ENCODE data around the gene VPS45. TPM values are rescaled to one million over a fixed set of nuclear protein-coding genes. Genes with fewer than 3 reads are reported as not detected.
"Not testable (repeated sequence)": the region's sequence is repeated elsewhere in the genome, so short reads cannot be mapped to it uniquely, and the experiment has no call there.

The VPS45 gene
- polyA plus RNA-seq: 10 to 100 TPM; 30.5 to 39.9 (median 35.1) TPM

GRCh38 chr1:150067184-150068108 lies at the start of gene VPS45:
Gene VPS45 (plus strand): TSS chr1:150067776. CDS start chr1:150067858, 82 bp downstream.
- peak within 1 kb of the TSS; percentile 90 to 98 (median 96) for H3K4me3 Mint-ChIP-seq
- peak within 1 kb of the TSS; percentile 90 to 93 (median 92) for H3K27ac Mint-ChIP-seq
- H3K27me3 Mint-ChIP-seq (ENCODE audit: low read depth in 3 of 3): peaks cover 0 to 2% (median 2%) of the 10 kb centered on the region in 3 donors
- H3K9me3 Mint-ChIP-seq: no peaks in the 10 kb centered on the region
- peaks cover 0 to 8% (median 0%) of the 10 kb centered on the region in 3 donors for H3K36me3 Mint-ChIP-seq
- peaks cover 34 to 39% of the 10 kb centered on the region in 2 donors for H3K4me1 Mint-ChIP-seq
- DNase-seq: peak; percentile 74 to 81 (median 79)

GRCh38 chr1:150018165-150018564 lies 49.4 kb upstream of the VPS45 start:
- H3K4me3 Mint-ChIP-seq: no peak overlapping the region
- no peaks in the 10 kb centered on the region for H3K9me3 Mint-ChIP-seq
- H3K4me1 Mint-ChIP-seq: no peaks in the 10 kb centered on the region
- peaks cover 0 to 5% (median 1%) of the 10 kb centered on the region in 3 donors for H3K27me3 Mint-ChIP-seq (ENCODE audit: low read depth in 3 of 3)
- H3K27ac Mint-ChIP-seq: no peak overlapping the region
- DNase-seq: no peak
- no peaks in the 10 kb centered on the region for H3K36me3 Mint-ChIP-seq

GRCh38 chr1:150020711-150021110 lies 46.9 kb upstream of the VPS45 start:
- Mint-ChIP-seq H3K36me3 (no peaks in the 10 kb centered on the region), H3K4me1 (no peaks in the 10 kb centered on the region), H3K27me3 (ENCODE audit: low read depth in 3 of 3) (peaks cover 0 to 3% (median 1%) of the 10 kb centered on the region in 3 donors), H3K27ac (no peak overlapping the region), H3K4me3 (no peak overlapping the region), H3K9me3 (no peaks in the 10 kb centered on the region)
- no peak for DNase-seq

GRCh38 chr1:150021191-150021694 lies 46.3 kb upstream of the VPS45 start:
- no peak overlapping the region for H3K27ac Mint-ChIP-seq
- H3K27me3 Mint-ChIP-seq (ENCODE audit: low read depth in 3 of 3): peaks cover 0 to 2% (median 1%) of the 10 kb centered on the region in 3 donors
- no peaks in the 10 kb centered on the region for H3K4me1 Mint-ChIP-seq
- H3K9me3 Mint-ChIP-seq: no peaks in the 10 kb centered on the region
- no peak for DNase-seq
- H3K4me3 Mint-ChIP-seq: no peak overlapping the region
- H3K36me3 Mint-ChIP-seq: no peaks in the 10 kb centered on the region

- Mint-ChIP-seq H3K27ac (no peak overlapping the region), H3K9me3 (no peaks in the 10 kb centered on the region), H3K4me1 (no peaks in the 10 kb centered on the region), H3K36me3 (no peaks in the 10 kb centered on the region), H3K4me3 (no peak overlapping the region), H3K27me3 (ENCODE audit: low read depth in 3 of 3) (peaks cover 1 to 2% (median 2%) of the 10 kb centered on the region in 3 donors)
- DNase-seq: no peak
Measured at GRCh38 chr1:150022357-150022756, 45.2 kb upstream of the VPS45 start.

- no peak overlapping the region for H3K27ac Mint-ChIP-seq
- no peak overlapping the region for H3K4me3 Mint-ChIP-seq
- no peaks in the 10 kb centered on the region for H3K36me3 Mint-ChIP-seq
- H3K9me3 Mint-ChIP-seq: no peaks in the 10 kb centered on the region
- DNase-seq: no peak
- peaks cover 1 to 2% (median 2%) of the 10 kb centered on the region in 3 donors for H3K27me3 Mint-ChIP-seq (ENCODE audit: low read depth in 3 of 3)
- no peaks in the 10 kb centered on the region for H3K4me1 Mint-ChIP-seq
Measured at GRCh38 chr1:150024156-150024555, 43.4 kb upstream of the VPS45 start.

- H3K36me3 Mint-ChIP-seq: peaks cover 0 to 7% (median 0%) of the 10 kb centered on the region in 3 donors
- no peaks in the 10 kb centered on the region for H3K4me1 Mint-ChIP-seq
- no peak for DNase-seq
- no peak overlapping the region for H3K27ac Mint-ChIP-seq
- H3K9me3 Mint-ChIP-seq: no peaks in the 10 kb centered on the region
- H3K4me3 Mint-ChIP-seq: no peak overlapping the region
- H3K27me3 Mint-ChIP-seq (ENCODE audit: low read depth in 3 of 3): peaks cover 0 to 8% (median 0%) of the 10 kb centered on the region in 3 donors
Measured at GRCh38 chr1:150028322-150028721, 39.3 kb upstream of the VPS45 start.

- no peak overlapping the region for H3K4me3 Mint-ChIP-seq
Measured at GRCh38 chr1:150034336-150034735, 33.2 kb upstream of the VPS45 start.

GRCh38 chr1:150049926-150050325 lies 17.6 kb upstream of the VPS45 start:
- H3K27ac Mint-ChIP-seq: no peak overlapping the region
- H3K27me3 Mint-ChIP-seq (ENCODE audit: low read depth in 3 of 3): peaks cover 0 to 6% (median 2%) of the 10 kb centered on the region in 3 donors
- no peak overlapping the region for H3K4me3 Mint-ChIP-seq
- H3K4me1 Mint-ChIP-seq: no peaks in the 10 kb centered on the region
- no peaks in the 10 kb centered on the region for H3K9me3 Mint-ChIP-seq
- peaks cover 0 to 5% (median 4%) of the 10 kb centered on the region in 3 donors for H3K36me3 Mint-ChIP-seq
- no peak for DNase-seq

More at GRCh38 chr1:150034336-150034735, 33.2 kb upstream of the VPS45 start:
- Mint-ChIP-seq H3K9me3 (no peaks in the 10 kb centered on the region), H3K4me1 (no peaks in the 10 kb centered on the region), H3K36me3 (peaks cover 0 to 7% (median 0%) of the 10 kb centered on the region in 3 donors), H3K27me3 (ENCODE audit: low read depth in 3 of 3) (peaks cover 2 to 9% (median 3%) of the 10 kb centered on the region in 3 donors), H3K27ac (no peak overlapping the region)
- no peak for DNase-seq

GRCh38 chr1:150051089-150051373 lies 16.5 kb upstream of the VPS45 start:
- Mint-ChIP-seq H3K9me3 (no peaks in the 10 kb centered on the region), H3K36me3 (peaks cover 0 to 5% (median 4%) of the 10 kb centered on the region in 3 donors), H3K27me3 (ENCODE audit: low read depth in 3 of 3) (peaks cover 0 to 4% (median 2%) of the 10 kb centered on the region in 3 donors), H3K27ac (no peak overlapping the region), H3K4me1 (no peaks in the 10 kb centered on the region), H3K4me3 (no peak overlapping the region)
- no peak for DNase-seq

- not testable (repeated sequence) for H3K36me3 Mint-ChIP-seq
Measured at GRCh38 chr1:150051905-150052412, 15.6 kb upstream of the VPS45 start.

GRCh38 chr1:150053926-150054325 lies 13.7 kb upstream of the VPS45 start:
- Mint-ChIP-seq H3K27ac (no peak overlapping the region), H3K36me3 (no peaks in the 10 kb centered on the region), H3K4me3 (no peak overlapping the region), H3K4me1 (no peaks in the 10 kb centered on the region), H3K27me3 (ENCODE audit: low read depth in 3 of 3) (peaks cover 0 to 4% (median 2%) of the 10 kb centered on the region in 3 donors), H3K9me3 (no peaks in the 10 kb centered on the region)
- no peak for DNase-seq

More at GRCh38 chr1:150051905-150052412, 15.6 kb upstream of the VPS45 start:
- not testable (repeated sequence) for H3K4me1 Mint-ChIP-seq; H3K9me3 Mint-ChIP-seq; H3K27ac Mint-ChIP-seq; H3K27me3 Mint-ChIP-seq (ENCODE audit: low read depth in 3 of 3); H3K4me3 Mint-ChIP-seq; DNase-seq

- not testable (repeated sequence) for H3K4me3 Mint-ChIP-seq
Measured at GRCh38 chr1:150055507-150055906, 12.1 kb upstream of the VPS45 start.

GRCh38 chr1:150056407-150056806 lies 11.2 kb upstream of the VPS45 start:
- no peak overlapping the region for H3K4me3 Mint-ChIP-seq
- H3K27me3 Mint-ChIP-seq (ENCODE audit: low read depth in 3 of 3): peaks cover 0 to 2% (median 0%) of the 10 kb centered on the region in 3 donors
- H3K9me3 Mint-ChIP-seq: no peaks in the 10 kb centered on the region
- no peak for DNase-seq
- H3K36me3 Mint-ChIP-seq: no peaks in the 10 kb centered on the region
- H3K4me1 Mint-ChIP-seq: no peaks in the 10 kb centered on the region
- no peak overlapping the region for H3K27ac Mint-ChIP-seq

More at GRCh38 chr1:150055507-150055906, 12.1 kb upstream of the VPS45 start:
- not testable (repeated sequence) for H3K9me3 Mint-ChIP-seq; H3K27ac Mint-ChIP-seq; H3K27me3 Mint-ChIP-seq (ENCODE audit: low read depth in 3 of 3); H3K36me3 Mint-ChIP-seq; H3K4me1 Mint-ChIP-seq; DNase-seq

Data from immature natural killer cell (primary cell).